ENCODE results near the gene CYTH1. TPM values are rescaled to one million over a fixed set of nuclear protein-coding genes. Genes with fewer than 3 reads are reported as not detected.

Gene CYTH1
- total RNA-seq, 2 donors from 2014 or later = 23.1 to 27.4 TPM

GRCh38 chr17:78824240-78824639, 42.2 kb upstream of the CYTH1 start:
- no peak overlapping the region for H3K9ac ChIP-seq (ENCODE audit: extremely low read depth, low read length, poor library complexity, severe bottlenecking)
- H3K4me3 ChIP-seq (ENCODE audit: low read length) = no peak overlapping the region
- no peaks in the 10 kb centered on the region for H3K9me3 ChIP-seq (ENCODE audit: control insufficient read depth, low read length)
- no peak for DNase-seq
- peaks cover 88% of the 10 kb centered on the region for H3K36me3 Mint-ChIP-seq (ENCODE audit: low read depth)
- H3K9me3 Mint-ChIP-seq = no peaks in the 10 kb centered on the region
- H3K4me1 Mint-ChIP-seq = peaks cover 5% of the 10 kb centered on the region
- 94 to 95% methylated on average over 5 to 7 of the region's 7 CpGs for WGBS, 2 experiments (ENCODE audit: insufficient coverage in 1 of 2, insufficient read length in 1 of 2)
- H3K4me1 ChIP-seq (ENCODE audit: control insufficient read depth, insufficient read depth, low read length) = no peaks in the 10 kb centered on the region
- no peak overlapping the region for H3K27ac ChIP-seq (ENCODE audit: low read depth, low read length)
- no peaks in the 10 kb centered on the region for H3K27me3 ChIP-seq (ENCODE audit: control insufficient read depth, insufficient read depth, low read length, poor library complexity, severe bottlenecking)
- TF ChIP-seq CTCF (conservative IDR thresholded peaks at IDR 0.05) = no peak
- H3K36me3 ChIP-seq (ENCODE audit: control insufficient read depth, insufficient read depth, low read length) = peaks cover 78% of the 10 kb centered on the region
- no peak overlapping the region for H3K4me3 Mint-ChIP-seq
- H3K27me3 Mint-ChIP-seq (ENCODE audit: insufficient read depth) = no peaks in the 10 kb centered on the region
- peak overlapping the region; percentile 19 for H3K27ac Mint-ChIP-seq

- H3K27ac ChIP-seq (ENCODE audit: low read depth, low read length) = no peak overlapping the region
- H3K9ac ChIP-seq (ENCODE audit: extremely low read depth, low read length, poor library complexity, severe bottlenecking) = no peak overlapping the region
- no peaks in the 10 kb centered on the region for H3K4me1 ChIP-seq (ENCODE audit: control insufficient read depth, insufficient read depth, low read length)
- H3K27me3 ChIP-seq (ENCODE audit: control insufficient read depth, insufficient read depth, low read length, poor library complexity, severe bottlenecking) = no peaks in the 10 kb centered on the region
- WGBS, 2 experiments (ENCODE audit: insufficient coverage in 1 of 2, insufficient read length in 1 of 2) = 89 to 91% methylated on average over 6 to 14 of the region's 14 CpGs
- no peak overlapping the region for H3K4me3 ChIP-seq (ENCODE audit: low read length)
- no peak overlapping the region for H3K4me3 Mint-ChIP-seq
- H3K27me3 Mint-ChIP-seq (ENCODE audit: insufficient read depth) = no peaks in the 10 kb centered on the region
- H3K27ac Mint-ChIP-seq = peak overlapping the region; percentile 71
- peak; percentile 49 for TF ChIP-seq CTCF (conservative IDR thresholded peaks at IDR 0.05)
- no peaks in the 10 kb centered on the region for H3K9me3 Mint-ChIP-seq
- H3K9me3 ChIP-seq (ENCODE audit: control insufficient read depth, low read length) = no peaks in the 10 kb centered on the region
- peaks cover 5% of the 10 kb centered on the region for H3K4me1 Mint-ChIP-seq
- no peak for DNase-seq
- H3K36me3 ChIP-seq (ENCODE audit: control insufficient read depth, insufficient read depth, low read length) = peaks cover 78% of the 10 kb centered on the region
- H3K36me3 Mint-ChIP-seq (ENCODE audit: low read depth) = peaks cover 89% of the 10 kb centered on the region
Measured at GRCh38 chr17:78823282-78824046, 41.4 kb upstream of the CYTH1 start.

GRCh38 chr17:78822552-78822951, 40.5 kb upstream of the CYTH1 start:
- no peak for TF ChIP-seq CTCF (conservative IDR thresholded peaks at IDR 0.05)
- no peak for DNase-seq
- Mint-ChIP-seq H3K27ac (peak overlapping the region; percentile 60), H3K9me3 (no peaks in the 10 kb centered on the region), H3K36me3 (ENCODE audit: low read depth) (peaks cover 82% of the 10 kb centered on the region), H3K4me3 (no peak overlapping the region), H3K27me3 (ENCODE audit: insufficient read depth) (no peaks in the 10 kb centered on the region), H3K4me1 (peaks cover 5% of the 10 kb centered on the region)
- no peaks in the 10 kb centered on the region for H3K9me3 ChIP-seq (ENCODE audit: control insufficient read depth, low read length)
- H3K4me1 ChIP-seq (ENCODE audit: control insufficient read depth, insufficient read depth, low read length) = no peaks in the 10 kb centered on the region
- no peak overlapping the region for H3K9ac ChIP-seq (ENCODE audit: extremely low read depth, low read length, poor library complexity, severe bottlenecking)
- no peak overlapping the region for H3K4me3 ChIP-seq (ENCODE audit: low read length)
- H3K27ac ChIP-seq (ENCODE audit: low read depth, low read length) = peak overlapping the region; percentile 8
- H3K36me3 ChIP-seq (ENCODE audit: control insufficient read depth, insufficient read depth, low read length) = peaks cover 78% of the 10 kb centered on the region
- WGBS, 2 experiments (ENCODE audit: insufficient coverage in 1 of 2, insufficient read length in 1 of 2) = 93 to 95% methylated on average over 9 to 14 of the region's 14 CpGs
- no peaks in the 10 kb centered on the region for H3K27me3 ChIP-seq (ENCODE audit: control insufficient read depth, insufficient read depth, low read length, poor library complexity, severe bottlenecking)

Data from endodermal cell (in vitro differentiated cells).